ENCODE data around the gene ANKLE2. TPM values are rescaled to one million over a fixed set of nuclear protein-coding genes. Genes with fewer than 3 reads are reported as not detected.

Gene ANKLE2
- total and polyA plus RNA-seq, 7 donors, result 24.1 to 56.2 (median 29.7) TPM

- 77 to 83% (median 80%) methylated on average over 24 of the region's 24 CpGs for WGBS, 3 donors
- Histone ChIP-seq H3K4me1 (no peaks in the 10 kb centered on the region), H3K36me3 (ENCODE audit: insufficient read depth in 1 of 2, low read depth in 1 of 2) (peaks cover 9 to 84% of the 10 kb centered on the region in 2 donors), H3K4me3 (no peak overlapping the region), H3K27me3 (ENCODE audit: insufficient read depth in 3 of 3, low read length in 2 of 3) (no peaks in the 10 kb centered on the region), H3K27ac (no peak overlapping the region), H3K9me3 (no peaks in the 10 kb centered on the region)
- DNase-seq (no peak), ATAC-seq (no peak)
- no peak for TF ChIP-seq CTCF (IDR thresholded peaks at IDR 0.05)
- intact Hi-C loops (cut with DNase I), result no loop called here
These were observed 31.9 kb downstream of the ANKLE2 start for GRCh38 chr12:132729541-132730320.

- Histone ChIP-seq H3K4me1 (no peaks in the 10 kb centered on the region), H3K27me3 (ENCODE audit: insufficient read depth in 3 of 3, low read length in 2 of 3) (no peaks in the 10 kb centered on the region), H3K9me3 (no peaks in the 10 kb centered on the region), H3K36me3 (ENCODE audit: insufficient read depth in 1 of 2, low read depth in 1 of 2) (peaks cover 7 to 84% of the 10 kb centered on the region in 2 donors), H3K4me3 (no peak overlapping the region), H3K27ac (no peak overlapping the region)
- no peak for TF ChIP-seq CTCF (IDR thresholded peaks at IDR 0.05)
- DNase-seq, result no peak
- no peak for ATAC-seq
- intact Hi-C loops (cut with DNase I), result no loop called here
- WGBS, 3 donors, result 94 to 98% (median 97%) methylated on average over 7 of the region's 7 CpGs
These were observed 33.1 kb downstream of the ANKLE2 start for GRCh38 chr12:132728502-132728901.

- peak in 2 of 4 donors; percentile 18 to 27 for ATAC-seq
- no peak for DNase-seq
- peaks cover 13 to 92% of the 10 kb centered on the region in 2 donors for H3K36me3 ChIP-seq (ENCODE audit: insufficient read depth in 1 of 2, low read depth in 1 of 2)
- H3K4me3 ChIP-seq, result no peak overlapping the region
- TF ChIP-seq CTCF (IDR thresholded peaks at IDR 0.05), result no peak
- no peaks in the 10 kb centered on the region for H3K27me3 ChIP-seq (ENCODE audit: insufficient read depth in 3 of 3, low read length in 2 of 3)
- H3K27ac ChIP-seq, result no peak overlapping the region
- intact Hi-C loops (cut with DNase I), result no loop called here
- WGBS, 3 donors, result 94 to 95% (median 94%) methylated on average over 37 of the region's 37 CpGs
- H3K4me1 ChIP-seq, result no peaks in the 10 kb centered on the region
- no peaks in the 10 kb centered on the region for H3K9me3 ChIP-seq
These were observed 34.4 kb downstream of the ANKLE2 start for GRCh38 chr12:132727091-132727794.

GRCh38 chr12:132726386-132726785 lies 35.2 kb downstream of the ANKLE2 start:
- H3K27me3 ChIP-seq (ENCODE audit: insufficient read depth in 3 of 3, low read length in 2 of 3), result no peaks in the 10 kb centered on the region
- H3K36me3 ChIP-seq (ENCODE audit: insufficient read depth in 1 of 2, low read depth in 1 of 2), result peaks cover 9 to 95% of the 10 kb centered on the region in 2 donors
- DNase-seq (no peak), ATAC-seq (no peak)
- TF ChIP-seq CTCF (IDR thresholded peaks at IDR 0.05), result no peak
- no peaks in the 10 kb centered on the region for H3K4me1 ChIP-seq
- WGBS, 3 donors, result 96 to 97% (median 96%) methylated on average over 12 of the region's 12 CpGs
- no peaks in the 10 kb centered on the region for H3K9me3 ChIP-seq
- H3K4me3 ChIP-seq, result no peak overlapping the region
- no peak overlapping the region for H3K27ac ChIP-seq
- intact Hi-C loops (cut with DNase I), result no loop called here
